ENCODE measurements around the gene NPLOC4.
"Not testable (repeated sequence)": the region's sequence is repeated elsewhere in the genome, so short reads cannot be mapped to it uniquely, and the experiment has no call there.

The NPLOC4 gene

GRCh38 chr17:81586096-81586495 is 50.8 kb downstream of the NPLOC4 start:
- no peak for DNase-seq (ENCODE audit: low read depth in 3 of 3)

DNA sequence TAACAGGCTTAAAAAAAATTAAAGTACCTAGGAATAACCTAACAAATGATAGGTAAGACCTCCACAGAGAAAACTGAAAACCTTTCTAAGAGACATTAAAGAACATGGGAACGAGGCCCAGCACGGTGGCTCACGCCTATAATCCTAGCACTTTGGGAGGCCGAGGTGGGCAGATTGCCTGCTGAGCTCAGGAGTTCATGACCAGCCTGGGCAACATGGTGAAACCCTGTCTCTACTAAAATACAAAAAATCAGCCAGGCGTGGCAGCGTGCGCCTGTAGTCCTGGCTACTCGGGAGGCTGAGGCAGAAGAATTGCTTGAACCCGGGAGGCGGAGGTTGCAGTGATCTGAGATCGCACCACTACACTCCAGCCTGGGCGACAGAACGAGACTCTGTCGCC is 52.1 kb downstream of the NPLOC4 start:
- DNase-seq (ENCODE audit: low read depth in 3 of 3) = not testable (repeated sequence)

DNA sequence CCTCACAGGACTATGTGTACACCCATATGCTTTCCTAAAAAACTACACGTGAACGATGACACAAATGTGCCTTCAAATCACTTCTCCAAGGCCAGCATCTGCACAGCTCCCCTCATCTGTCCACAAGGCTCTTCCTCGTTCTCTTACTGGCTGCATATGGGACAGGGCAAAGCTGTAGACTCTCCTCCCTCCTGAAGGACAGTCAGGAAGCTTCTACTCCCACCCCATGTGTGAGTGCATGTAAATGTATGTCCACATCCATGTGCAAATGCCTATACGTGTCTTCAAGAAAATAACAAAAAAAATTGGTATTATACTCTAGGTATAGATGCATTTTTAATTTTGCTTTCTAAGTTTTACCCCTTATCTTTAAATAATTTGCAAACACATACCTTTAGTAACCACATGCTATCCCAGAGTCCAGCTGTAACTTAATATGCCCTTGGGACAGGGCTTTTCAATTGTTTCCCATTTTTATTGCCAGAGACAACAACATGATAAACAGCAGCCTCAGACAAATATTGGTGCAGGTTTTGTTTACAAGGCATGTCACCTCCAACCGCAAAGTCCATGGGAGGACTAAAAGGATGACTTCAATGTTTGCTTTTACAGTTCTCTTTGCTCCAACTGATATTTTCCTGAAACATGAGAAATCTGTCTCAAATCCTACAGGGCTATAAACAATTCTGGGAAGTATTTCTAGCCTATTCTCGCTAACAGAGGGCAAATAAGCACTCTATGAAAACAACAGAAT is 53.1 kb downstream of the NPLOC4 start:
- DNase-seq (ENCODE audit: low read depth in 3 of 3) = no peak

DNA sequence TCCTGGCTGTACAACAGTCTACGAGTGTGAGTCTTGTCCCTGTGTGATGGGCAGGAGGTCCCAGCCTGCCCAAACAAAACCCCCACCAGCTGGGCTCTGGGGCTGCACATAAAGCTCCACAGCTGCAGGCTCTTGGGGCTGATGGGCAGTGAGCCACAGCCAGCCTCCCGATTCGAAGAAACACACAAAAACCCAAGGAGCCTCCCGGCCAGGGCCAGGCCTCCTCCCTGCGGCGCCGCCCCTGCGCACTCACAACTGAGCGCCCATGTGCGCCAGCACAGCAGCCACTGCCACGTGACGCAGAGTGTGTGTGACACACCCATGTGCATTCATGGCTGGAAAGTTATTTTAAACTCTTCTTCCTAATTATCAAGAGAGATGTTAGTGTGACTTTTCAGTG is 54.2 kb downstream of the NPLOC4 start:
- DNase-seq (ENCODE audit: low read depth in 3 of 3) = no peak

DNA sequence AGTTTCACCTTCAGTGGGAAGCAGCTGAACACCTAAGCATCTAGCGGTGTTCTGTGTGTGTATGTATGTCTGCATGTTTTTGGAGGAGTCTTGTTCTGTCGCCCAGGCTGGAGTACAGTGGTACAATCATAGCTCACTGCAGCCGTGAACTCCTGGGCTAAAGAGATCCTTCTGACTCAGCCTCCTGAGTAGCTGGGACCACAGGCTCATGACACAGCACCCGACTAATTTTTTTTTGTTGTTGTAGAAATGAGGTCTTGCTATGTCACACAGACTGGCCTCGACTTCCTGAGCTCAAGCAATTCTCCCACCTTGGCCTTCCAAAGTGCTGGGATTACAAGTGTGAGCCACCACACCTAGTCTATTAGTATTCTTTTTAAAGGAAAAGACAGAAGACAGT is 54.6 kb downstream of the NPLOC4 start:
- no peak for DNase-seq (ENCODE audit: low read depth in 3 of 3)

DNA sequence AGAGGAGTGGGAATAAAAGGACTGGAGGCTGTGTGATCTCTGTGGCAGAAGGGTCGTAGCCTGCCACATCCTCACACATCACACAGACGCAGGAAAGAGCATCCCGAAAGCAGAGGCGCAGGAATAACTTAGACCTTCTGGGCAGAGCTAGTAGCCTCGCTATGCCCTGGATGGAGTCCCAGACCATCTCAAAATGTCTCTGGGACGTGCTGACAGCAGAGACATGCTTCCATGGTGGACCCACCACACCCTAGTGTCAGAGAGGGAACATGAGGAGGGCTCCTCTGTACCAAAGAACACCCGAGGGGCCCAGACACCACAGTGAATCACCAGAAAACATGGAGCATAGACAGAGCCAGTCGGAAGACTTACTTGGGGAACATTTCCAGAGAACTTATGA is 55.2 kb downstream of the NPLOC4 start:
- no peak for DNase-seq (ENCODE audit: low read depth in 3 of 3)

DNA sequence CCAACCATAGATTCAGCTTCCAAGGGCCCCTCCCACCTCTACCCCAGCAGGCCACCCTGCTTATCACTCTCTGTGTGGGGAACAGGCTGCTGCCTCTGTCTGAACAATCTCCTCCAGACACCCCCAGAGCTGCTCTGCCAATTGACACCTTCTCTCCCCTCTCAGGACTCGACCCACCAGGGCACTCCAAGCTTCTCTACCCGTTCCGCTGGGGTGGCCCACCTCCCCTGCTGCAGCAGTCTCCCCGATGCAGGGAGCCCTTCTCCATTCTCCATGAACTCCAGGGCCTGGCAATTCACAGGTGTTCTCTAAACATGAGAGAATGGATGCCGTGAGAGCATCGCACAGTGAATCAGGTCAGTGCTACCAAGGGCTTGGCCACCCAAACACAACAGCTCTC is 56.4 kb downstream of the NPLOC4 start:
- no peak for DNase-seq (ENCODE audit: low read depth in 3 of 3)

- no peak for DNase-seq (ENCODE audit: low read depth in 3 of 3)
These were observed 57.0 kb downstream of the NPLOC4 start for GRCh38 chr17:81579821-81580321.

- DNase-seq (ENCODE audit: low read depth in 3 of 3) = no peak
These were observed 57.6 kb downstream of the NPLOC4 start for GRCh38 chr17:81579298-81579697.

GRCh38 chr17:81578561-81579225 is 58.2 kb downstream of the NPLOC4 start:
- DNase-seq (ENCODE audit: low read depth in 3 of 3) = peak in 1 of 3 donors; percentile 14

DNA sequence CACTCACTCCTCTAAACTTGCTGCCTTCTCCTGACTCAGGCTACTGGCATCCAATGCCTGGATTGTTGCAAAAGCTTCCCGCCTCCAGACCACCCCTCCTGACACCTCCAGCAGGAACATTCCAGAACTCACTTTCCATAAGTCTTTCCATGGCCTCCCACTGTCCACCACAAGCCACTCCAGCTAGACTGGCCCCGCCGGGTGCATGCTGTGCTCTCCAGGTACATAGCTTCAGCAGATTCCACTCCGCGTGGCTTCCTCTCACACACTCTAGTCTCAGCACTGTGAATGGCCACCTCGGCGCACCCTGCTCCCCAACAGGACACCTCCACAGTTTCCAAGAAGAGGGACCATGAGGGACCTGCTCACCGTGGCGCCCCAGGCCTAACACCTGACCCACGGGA is 58.9 kb downstream of the NPLOC4 start:
- DNase-seq (ENCODE audit: low read depth in 3 of 3) = no peak

GRCh38 chr17:81577278-81578000 is 59.5 kb downstream of the NPLOC4 start:
- DNase-seq (ENCODE audit: low read depth in 3 of 3) = no peak

DNA sequence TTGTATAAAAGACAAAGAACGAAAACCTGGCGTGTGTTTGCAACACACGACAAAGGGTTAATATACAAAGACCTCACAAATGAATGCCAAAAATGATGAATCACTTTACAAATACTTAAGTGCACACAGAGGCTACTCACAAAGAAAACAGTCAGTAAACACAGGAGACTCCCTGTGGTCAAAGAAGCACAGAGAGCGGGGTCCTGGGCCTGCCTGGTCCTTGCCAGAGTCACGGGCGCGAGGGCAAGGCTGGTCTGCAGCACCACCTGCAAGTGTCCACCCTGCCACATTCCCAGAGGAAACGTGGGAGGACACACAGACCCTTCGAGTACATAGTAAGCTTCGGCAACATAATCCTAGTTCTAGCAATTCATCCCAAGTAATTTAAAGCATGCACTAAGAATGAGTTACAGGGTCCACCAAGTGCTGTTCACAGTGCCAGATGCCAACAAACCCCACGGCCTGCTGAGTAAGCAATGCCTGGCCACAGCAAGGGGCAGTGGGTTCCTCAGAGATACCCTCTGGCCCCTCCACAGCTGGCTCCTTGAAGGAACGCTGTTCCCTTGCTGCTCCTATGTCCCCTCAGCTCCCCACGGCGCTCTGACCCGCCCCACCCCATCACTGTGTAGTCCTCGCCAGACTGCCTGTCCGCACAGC is 60.2 kb downstream of the NPLOC4 start:
- DNase-seq (ENCODE audit: low read depth in 3 of 3) = no peak

- DNase-seq (ENCODE audit: low read depth in 3 of 3) = no peak
These were observed 61.1 kb downstream of the NPLOC4 start for GRCh38 chr17:81575836-81576235.

DNA sequence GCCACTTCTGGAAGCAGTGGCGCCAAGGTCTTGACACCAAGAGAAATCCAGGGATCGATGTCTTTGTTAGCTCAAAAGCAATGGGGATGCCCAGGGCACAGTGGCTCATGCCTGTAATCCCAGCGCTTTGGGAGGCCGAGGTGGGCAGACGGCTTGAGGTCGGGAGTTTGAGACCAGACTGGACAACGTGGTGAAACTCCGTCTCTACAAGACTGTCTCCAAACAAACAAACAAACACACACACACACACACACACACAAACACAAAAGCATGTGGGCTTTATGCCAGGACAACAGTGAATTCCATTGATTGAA is 62.3 kb downstream of the NPLOC4 start:
- no peak for DNase-seq (ENCODE audit: low read depth in 3 of 3)

GRCh38 chr17:81573794-81574642 is 62.9 kb downstream of the NPLOC4 start:
- no peak for DNase-seq (ENCODE audit: low read depth in 3 of 3)

DNA sequence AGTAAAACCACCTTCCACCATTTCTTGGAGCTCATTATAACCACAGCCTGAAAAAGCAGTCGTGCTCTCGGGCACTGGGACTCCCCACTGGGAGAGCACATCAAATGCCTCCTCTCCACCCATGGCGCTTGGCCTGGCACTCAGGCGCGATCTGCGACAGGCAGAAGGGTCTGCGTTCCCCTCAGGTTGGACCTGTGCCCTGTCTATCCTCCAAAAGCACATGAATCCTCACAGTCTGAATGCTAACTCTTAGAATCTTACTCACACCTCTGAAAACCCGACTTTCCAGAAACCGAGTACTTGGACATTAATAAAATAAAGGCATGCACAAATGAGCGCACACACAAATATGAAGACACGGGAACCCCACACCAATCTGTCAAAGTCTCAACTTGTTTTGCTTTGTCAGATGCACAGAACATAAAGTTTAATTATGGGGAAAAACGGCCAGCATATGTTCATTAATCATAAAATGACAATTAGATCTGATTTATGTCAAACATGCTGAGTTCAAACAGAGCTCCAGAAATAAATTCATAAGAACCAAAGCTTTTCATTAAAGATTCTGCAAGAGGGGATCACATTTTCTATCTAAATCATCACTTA is 64.2 kb downstream of the NPLOC4 start:
- no peak for DNase-seq (ENCODE audit: low read depth in 3 of 3)

DNA sequence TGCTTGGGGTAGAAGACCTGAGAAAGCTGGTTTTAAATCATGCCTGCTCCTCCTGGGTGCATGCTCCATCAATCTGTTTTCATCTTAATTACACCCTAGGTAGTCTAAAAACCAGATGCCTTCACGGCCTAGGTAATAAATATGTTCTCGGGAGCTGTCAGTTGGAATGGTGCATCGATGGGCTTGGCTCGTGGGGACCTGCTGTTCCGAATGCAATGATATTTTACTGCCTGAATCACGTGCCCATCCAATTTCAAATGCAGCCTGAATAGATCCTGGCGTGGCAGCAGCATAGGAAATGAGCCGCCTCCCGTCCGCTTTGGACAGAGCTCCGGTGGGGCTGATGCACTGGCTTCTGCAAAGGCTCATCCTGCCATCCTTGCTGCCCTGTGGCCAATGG is 65.9 kb downstream of the NPLOC4 start:
- no peak for DNase-seq (ENCODE audit: low read depth in 3 of 3)

DNA sequence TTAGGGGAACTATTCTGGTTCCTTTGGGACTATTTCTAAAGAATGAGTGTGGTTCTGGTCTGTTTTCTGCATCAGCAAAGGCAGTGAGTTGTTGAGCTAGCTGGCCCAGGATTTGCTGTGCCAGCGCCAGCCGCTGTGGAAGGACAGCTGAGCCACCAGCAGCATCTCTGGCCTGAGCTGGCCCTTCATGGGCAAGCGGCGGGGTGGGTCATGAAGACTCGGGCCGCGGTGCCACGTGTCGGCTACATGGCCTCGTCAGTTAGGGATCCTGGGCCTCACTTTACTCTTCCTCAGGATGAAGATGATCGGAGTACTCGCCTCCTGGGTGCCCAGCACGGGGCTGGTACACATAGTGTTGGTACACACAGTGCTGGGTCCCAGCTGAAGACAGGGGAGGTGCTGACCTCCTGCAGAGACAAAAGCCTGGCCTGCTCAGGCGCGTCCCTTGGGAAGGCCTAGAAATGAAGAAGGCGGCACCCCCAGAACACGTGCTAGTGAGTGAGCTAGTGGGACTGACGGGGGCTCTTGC is 66.9 kb downstream of the NPLOC4 start:
- DNase-seq (ENCODE audit: low read depth in 3 of 3) = no peak

- DNase-seq (ENCODE audit: low read depth in 3 of 3) = no peak
These were observed 68.5 kb downstream of the NPLOC4 start for GRCh38 chr17:81568416-81568815.

GRCh38 chr17:81567191-81567590 is 69.7 kb downstream of the NPLOC4 start:
- DNase-seq (ENCODE audit: low read depth in 3 of 3) = no peak
